ENCODE measurements around the gene PTCHD1.
A peak's percentile ranks its signal among the peaks of the same experiment; 100 is the strongest.

PTCHD1 gene

DNA sequence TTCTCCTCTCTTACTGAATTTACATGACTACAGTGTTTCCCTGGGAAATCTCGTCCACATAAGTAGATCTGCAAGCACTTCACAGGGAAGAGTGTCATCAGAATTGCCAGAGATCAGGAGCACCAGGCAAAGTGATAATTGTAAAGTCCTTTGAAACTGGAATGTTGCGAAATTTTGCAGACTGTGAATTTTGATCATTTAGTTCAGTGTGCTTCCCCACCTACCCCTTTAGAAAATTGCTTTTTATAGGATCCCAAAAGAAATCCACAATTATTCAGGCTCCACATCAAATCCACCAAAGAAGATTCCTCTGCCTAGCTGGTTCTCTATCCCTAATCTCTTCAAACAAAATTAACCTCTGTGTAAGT is 10.2 kb downstream of the PTCHD1 start:
- no peak for FAIRE-seq
- DNase-seq (ENCODE audit: insufficient read length, low spot score), result no peak

DNA sequence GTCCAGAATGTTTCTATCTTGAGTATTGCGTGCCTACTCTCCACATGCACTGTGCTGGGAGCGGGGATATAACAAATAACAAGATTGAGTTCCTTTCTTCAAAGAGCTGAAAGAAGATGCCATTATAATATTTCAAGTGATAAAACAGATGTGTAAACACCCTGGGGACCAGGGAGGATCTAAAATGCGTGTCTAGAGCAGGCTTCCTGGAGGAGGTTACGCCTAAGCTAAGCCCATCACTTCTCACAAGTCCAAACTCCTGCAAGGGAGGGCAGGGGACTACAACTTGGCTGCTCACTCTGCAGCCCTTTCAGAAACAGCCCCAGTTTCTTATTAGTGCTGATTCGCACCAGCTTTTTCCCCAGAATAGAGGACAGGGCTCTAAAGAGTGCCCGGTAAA is 21.5 kb downstream of the PTCHD1 start:
- DNase-seq (ENCODE audit: insufficient read length, low spot score), result no peak
- FAIRE-seq, result peak; percentile 20

DNA sequence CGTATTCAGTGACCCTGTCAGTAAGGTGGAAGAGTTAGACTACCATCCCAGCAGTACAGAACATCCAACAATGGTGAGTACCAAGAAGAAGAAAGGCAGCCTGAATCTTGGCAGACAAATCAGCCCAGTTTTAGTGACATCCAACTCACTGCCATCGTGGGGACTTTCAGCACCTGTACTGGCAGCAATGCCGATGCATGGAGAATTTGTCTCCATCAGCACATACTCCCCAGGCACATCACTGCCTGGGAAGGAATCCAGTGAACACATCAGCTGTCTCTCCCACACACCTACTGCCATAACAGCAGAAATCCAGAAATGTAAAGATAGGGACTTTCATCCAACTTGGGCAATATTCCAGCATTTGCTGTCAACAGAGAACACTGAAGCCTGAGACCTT is 29.8 kb downstream of the PTCHD1 start:
- FAIRE-seq, result peak; percentile 82
- no peak for DNase-seq (ENCODE audit: insufficient read length, low spot score)

DNA sequence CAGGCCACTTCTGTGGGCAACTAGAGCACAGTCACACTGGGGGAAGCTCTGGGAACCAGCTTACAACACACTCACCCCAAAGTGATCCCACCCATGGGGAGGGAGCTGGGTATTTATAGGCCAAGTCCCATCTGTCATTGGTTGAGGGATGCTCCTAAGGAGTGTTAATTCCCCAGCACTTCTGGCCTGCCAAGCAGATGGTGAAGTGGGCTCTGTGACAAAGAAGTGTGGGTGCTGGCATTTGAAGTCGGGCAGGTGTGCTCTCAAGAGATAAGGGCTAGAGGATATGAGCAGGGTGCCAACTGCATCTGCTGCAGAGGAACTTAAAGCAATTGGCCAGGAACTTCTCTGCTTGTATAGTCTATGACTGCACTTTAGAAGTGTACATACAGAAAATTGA is 30.9 kb downstream of the PTCHD1 start:
- FAIRE-seq, result no peak
- DNase-seq (ENCODE audit: insufficient read length, low spot score), result no peak

DNA sequence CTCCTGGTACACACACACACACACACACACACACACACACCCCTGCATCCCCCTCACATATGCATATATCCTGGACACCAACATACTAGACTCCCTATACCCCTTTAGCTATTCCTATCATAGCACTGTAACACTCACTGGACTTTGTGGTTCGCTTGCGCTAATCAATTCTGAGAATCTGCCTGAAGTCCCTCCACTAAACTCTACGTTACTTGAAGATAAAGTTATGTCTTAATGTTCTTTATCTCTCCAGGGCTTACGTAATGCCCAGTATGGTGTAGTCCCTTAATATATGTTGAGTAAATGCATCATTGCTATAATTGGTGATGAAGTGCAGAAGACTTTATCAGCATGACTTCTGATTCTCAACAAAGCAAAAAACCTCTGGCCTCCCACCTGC is 32.3 kb downstream of the PTCHD1 start:
- DNase-seq (ENCODE audit: insufficient read length, low spot score), result no peak
- no peak for FAIRE-seq

DNA sequence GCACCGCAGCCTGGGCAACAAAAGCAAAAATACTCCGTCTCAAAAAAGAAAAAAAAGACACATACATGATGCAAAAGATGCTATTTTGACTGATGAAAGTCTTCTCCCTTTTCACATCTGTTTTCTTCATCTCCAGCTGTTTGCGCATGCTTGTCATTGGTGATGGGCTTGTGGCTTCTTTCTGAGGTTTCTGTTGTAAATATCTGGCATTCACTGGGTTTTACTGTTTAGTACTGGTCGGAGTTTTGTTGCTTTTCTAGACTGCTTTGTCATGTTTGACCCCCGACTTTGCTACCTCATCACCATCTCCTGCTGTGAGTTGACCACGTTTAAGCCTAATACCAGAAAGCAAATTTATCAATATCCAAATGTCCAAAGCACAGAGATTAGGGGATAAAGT is 34.4 kb downstream of the PTCHD1 start:
- FAIRE-seq, result no peak
- no peak for DNase-seq (ENCODE audit: insufficient read length, low spot score)

DNA sequence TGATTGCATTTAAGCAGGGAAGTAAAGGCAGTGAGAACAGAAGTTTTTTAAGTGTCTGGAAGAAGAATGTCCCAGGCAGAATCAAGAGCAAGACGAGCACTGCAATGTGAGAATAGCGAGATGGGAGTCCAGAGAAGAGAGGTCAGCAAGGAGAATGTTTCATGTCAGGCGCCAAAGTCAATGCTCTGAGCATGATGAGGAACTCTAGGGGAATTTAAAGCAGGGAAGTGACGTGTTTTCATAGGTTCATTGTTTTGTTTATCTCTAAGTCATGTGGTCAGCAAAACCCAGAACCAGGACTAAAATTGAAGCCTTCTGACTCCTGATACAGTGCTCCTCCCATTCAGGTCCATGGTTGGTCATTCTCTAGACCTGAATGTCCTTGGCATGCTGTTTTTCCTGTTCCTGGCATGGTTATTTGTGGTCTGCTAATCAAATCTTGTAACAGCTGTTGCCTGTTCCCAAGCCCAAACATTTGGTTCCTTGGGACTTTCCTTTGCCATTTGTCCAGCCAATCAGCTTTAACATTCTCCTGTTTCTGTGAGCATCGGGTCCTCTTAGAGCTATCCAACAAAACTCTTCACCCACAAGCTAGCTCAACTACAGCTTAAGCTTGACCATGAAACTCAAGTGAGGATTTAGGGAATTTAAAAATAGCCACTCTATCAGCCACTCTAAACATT is 37.7 kb downstream of the PTCHD1 start:
- no peak for DNase-seq (ENCODE audit: insufficient read length, low spot score)
- no peak for FAIRE-seq

GRCh38 chrX:23373129-23373804 is 38.6 kb downstream of the PTCHD1 start:
- DNase-seq (ENCODE audit: insufficient read length, low spot score) (peak; percentile 10), FAIRE-seq (peak; percentile 70)

DNA sequence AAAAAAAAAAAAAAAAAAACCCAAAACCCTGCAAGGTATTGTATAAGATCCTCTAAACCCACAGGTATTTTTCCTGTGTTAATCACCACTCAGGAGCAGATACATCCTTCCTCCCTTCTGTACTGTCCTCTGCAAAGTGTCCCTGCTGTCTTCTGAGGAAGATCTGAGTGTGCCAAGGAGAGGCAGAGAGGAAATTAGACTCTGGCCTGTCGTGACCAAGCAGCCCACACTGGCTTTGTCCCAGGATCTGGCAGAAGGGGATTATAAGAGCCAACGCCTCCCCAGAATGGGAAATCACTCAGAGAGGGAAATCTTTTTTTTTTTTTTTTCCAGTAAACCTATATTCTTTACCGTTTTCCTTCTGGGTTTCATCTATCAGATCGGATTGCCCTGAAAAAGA is 39.6 kb downstream of the PTCHD1 start:
- no peak for FAIRE-seq
- no peak for DNase-seq (ENCODE audit: insufficient read length, low spot score)

- DNase-seq (ENCODE audit: insufficient read length, low spot score), result no peak
- FAIRE-seq, result no peak
Observed at GRCh38 chrX:23376581-23376980, 41.9 kb downstream of the PTCHD1 start.

DNA sequence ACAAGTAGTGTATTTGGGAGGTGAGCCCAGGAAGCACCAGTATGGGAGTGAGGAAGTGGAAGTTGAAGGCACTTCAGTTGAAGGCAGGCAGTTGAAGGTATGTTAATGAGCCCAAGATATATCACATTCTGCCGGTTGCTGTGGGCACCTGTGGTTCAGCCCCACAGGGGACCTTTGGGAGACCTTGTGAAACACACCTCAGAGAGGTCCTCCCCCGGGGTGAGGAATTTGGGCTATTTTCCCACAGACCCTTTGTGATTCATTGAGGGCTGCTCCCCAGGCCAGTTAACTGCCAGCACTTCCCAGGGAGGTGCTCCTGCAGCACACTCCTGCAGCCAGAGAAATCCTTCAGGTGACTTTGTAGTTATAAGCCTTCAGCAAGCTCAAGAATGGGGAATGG is 45.9 kb downstream of the PTCHD1 start:
- DNase-seq (ENCODE audit: insufficient read length, low spot score) (no peak), FAIRE-seq (no peak)

DNA sequence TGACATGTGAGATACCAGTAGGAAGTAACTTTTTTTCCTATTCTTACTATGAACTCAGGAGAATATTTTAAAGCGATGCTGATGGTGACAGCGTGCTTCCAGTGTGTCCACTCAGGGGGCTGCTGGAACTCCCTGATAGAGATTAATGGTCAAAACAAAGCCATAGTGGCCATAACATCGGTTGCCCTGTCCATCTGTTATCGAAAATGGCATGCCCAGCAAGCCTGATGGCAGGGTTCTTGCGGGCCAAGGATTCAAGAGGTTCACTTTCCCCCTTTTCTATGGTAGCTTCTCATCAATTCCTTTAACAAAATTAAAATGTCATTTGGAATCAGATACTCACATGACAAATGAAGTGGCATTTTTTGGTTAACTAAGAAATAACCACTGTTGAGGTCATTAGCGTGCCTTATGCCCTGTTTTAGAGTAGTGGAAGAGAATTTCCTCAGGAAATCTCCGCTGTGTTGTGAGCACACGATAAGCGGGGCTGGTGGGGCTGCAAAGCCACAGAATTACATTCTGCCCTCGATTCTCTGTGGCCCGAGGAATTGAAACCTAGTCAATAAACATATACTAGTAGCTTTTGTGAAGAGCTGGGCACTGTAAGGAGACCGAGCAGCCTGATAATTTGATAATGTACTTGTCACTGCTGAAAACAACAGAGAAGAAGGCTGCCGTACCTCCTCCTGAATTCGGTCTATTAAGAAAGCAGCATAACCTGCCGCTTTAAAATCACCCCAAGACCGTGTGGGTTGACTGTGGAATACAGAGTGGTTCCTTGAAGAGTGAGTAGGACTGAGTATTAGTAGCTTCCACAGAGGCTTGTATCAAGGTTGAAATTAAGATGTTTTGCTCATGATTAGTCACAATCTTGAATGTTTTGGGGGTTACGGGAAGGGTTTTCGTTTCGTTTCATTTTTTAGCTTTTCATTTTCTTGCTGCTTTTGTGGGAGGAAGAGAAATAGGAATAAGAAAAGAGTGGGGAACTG is 46.7 kb downstream of the PTCHD1 start:
- DNase-seq (ENCODE audit: insufficient read length, low spot score) (no peak), FAIRE-seq (no peak)

- DNase-seq (ENCODE audit: insufficient read length, low spot score), result no peak
- no peak for FAIRE-seq
Observed at GRCh38 chrX:23382572-23382971, 47.9 kb downstream of the PTCHD1 start.

DNA sequence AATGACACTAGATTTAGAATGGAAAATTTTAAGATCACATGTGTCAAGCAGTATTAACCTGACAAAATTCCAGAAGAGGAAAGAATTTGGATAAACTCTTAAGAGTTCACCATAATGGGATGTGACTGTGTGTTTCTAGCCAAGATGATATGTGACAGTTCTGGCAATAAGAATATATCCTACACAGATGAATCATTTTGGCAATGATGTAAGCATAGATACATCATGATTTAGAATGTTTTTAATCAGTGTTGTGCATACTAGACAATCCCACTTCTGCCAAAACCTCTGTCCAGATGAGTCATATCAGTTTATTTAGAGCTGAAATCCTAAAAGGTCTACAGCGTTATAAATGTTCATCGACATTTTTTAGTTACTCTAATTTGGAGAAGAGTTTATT is 48.8 kb downstream of the PTCHD1 start:
- DNase-seq (ENCODE audit: insufficient read length, low spot score) (no peak), FAIRE-seq (no peak)

DNA sequence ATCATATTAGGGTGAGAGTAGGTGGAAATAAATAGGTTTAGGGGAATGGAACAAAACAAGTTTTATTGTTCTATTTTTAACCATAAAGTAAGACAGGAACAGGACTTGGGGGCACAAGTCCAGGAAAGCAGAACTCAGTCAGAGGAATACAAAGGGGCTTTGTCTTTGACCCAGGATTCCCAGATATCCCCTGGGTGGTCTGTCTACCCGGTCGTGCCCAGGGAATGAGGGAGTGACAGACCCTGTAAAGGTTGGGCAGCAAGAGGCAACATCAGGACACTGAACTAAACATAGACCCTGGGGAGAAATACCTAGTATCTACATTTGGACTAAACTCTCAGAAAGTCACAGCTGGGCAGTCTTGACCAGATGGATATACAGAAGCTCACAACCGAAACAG is 50.6 kb downstream of the PTCHD1 start:
- no peak for FAIRE-seq
- no peak for DNase-seq (ENCODE audit: insufficient read length, low spot score)

GRCh38 chrX:23386260-23386659 is 51.6 kb downstream of the PTCHD1 start:
- FAIRE-seq, result no peak
- no peak for DNase-seq (ENCODE audit: insufficient read length, low spot score)

DNA sequence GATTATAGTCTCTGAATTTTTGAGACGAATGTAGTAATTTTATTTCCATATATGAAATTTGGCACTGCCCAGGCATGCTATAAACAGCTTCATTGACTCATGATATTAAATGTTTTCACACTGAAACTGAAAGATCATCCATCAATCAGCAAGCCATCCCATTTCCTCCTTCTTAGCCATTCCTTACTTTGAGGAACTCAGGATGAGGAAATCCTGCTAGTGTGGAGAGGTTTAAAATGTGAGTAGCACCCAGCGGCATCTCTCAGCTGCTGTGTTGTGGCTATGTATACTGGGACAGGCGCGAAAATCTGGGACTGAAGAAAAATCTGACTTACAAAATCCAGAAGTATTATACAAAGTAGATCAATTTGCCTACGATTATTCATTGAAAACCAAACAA is 52.1 kb downstream of the PTCHD1 start:
- FAIRE-seq (no peak), DNase-seq (ENCODE audit: insufficient read length, low spot score) (no peak)

DNA sequence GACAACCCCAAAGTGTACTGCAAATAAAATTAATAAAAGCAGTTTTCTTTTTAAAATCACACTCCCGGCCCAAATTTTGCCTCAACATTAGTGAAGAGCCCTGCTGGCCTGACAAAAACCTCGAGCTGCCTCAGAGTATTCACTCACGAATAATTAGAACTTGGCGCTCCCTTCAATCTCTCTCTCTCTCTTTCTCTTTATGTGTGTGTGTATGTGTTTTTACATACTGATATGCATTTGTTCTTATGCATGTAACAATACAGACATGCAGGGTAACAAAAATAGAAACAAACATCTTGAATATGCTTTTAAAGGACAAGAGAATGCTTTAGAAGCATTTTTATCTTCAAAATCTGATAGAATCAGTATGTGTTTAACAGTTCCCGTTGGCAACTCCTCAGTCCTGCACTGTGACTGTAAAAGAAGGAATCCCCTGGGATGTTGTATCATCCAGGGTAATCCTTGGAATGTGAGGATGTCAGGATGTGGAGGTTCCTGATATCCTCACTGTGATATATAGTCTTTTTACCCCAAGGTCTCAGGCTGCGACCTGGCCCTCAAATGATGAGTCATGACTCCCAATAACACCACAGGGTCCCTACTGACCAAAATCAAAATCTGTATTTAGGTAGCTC is 53.0 kb downstream of the PTCHD1 start:
- DNase-seq (ENCODE audit: insufficient read length, low spot score) (no peak), FAIRE-seq (no peak)

DNA sequence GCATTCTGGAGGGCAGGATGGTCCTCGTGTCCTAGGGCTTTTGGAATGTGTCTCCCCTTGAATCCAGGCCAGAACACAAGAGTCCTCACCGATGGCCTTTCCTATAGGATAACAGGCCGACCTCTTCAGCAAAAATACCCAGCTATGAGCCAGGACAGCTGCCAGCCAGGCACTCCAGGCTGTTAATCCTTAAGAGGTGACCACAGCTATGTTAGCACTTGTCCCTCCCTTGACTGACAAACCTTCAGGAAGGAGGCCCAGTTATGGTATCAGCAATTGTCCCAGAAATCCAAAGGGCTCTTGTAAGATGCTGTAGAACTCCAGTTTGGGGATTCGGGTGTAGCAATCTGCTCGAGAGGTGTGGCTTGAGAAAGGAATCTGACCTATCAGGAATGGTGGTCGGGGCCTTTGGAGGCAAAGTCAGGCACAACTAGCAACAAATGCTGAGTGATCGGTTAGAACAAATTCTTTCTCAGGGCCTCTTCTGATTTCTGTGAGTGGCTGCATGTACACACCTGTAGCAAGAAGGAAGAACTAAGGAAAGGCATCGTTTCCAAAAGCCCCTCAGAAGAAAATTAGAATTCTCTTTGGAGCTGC is 54.6 kb downstream of the PTCHD1 start:
- FAIRE-seq (no peak), DNase-seq (ENCODE audit: insufficient read length, low spot score) (no peak)

- no peak for FAIRE-seq
- no peak for DNase-seq (ENCODE audit: insufficient read length, low spot score)
Observed at GRCh38 chrX:23390979-23391378, 56.3 kb downstream of the PTCHD1 start.

- no peak for DNase-seq (ENCODE audit: insufficient read length, low spot score)
- FAIRE-seq, result no peak
Observed at GRCh38 chrX:23392195-23392594, 57.5 kb downstream of the PTCHD1 start.
